ENCODE results near the gene MARK3. TPM values are rescaled to one million over a fixed set of nuclear protein-coding genes. Genes with fewer than 3 reads are reported as not detected.
A peak's percentile ranks its signal among the peaks of the same experiment; 100 is the strongest.

MARK3 gene
- total RNA-seq, 4 donors from 2014 or later = 61.7 to 115 (median 76.2) TPM

- no peak for TF ChIP-seq CTCF (IDR thresholded peaks at IDR 0.05; ENCODE audit: low read depth)
Measured at GRCh38 chr14:103549361-103550311, 164.4 kb downstream of the MARK3 start.

- TF ChIP-seq CTCF (IDR thresholded peaks at IDR 0.05; ENCODE audit: low read depth) = no peak
Measured at GRCh38 chr14:103550451-103551337, 165.5 kb downstream of the MARK3 start.

- TF ChIP-seq CTCF (IDR thresholded peaks at IDR 0.05; ENCODE audit: low read depth) = no peak
Measured at GRCh38 chr14:103551338-103551762, 166.1 kb downstream of the MARK3 start.

GRCh38 chr14:103552011-103552845, 167.0 kb downstream of the MARK3 start:
- TF ChIP-seq CTCF (IDR thresholded peaks at IDR 0.05; ENCODE audit: low read depth) = no peak

GRCh38 chr14:103552846-103553210, 167.6 kb downstream of the MARK3 start:
- TF ChIP-seq CTCF (IDR thresholded peaks at IDR 0.05; ENCODE audit: low read depth) = no peak

Small RNA genes lying within 50 kb of the gene (small RNA-seq; reads per million reads assigned to genes)
- not detected for gene RNU7-160P
- 189 reads per million, percentile 98 among the genes with 10 or more reads in this experiment for gene SNORA28

Other genes with a start within 250 kb of the MARK3 start
- gene EIF5, start 51.2 kb upstream of the MARK3 start, total RNA-seq = 100 to 1,000 TPM; 124 to 353 (median 137) TPM
- 100 to 1,000 TPM in 2 of 4 donors, 10 to 100 TPM in 2; 53.8 to 512 (median 182) TPM for gene CKB, start 137.4 kb downstream of the MARK3 start, total RNA-seq
- 10 to 100 TPM in 2 of 4 donors, 1 to 10 TPM in 2; 3.1 to 13.9 (median 9.9) TPM for gene TRMT61A, start 143.8 kb downstream of the MARK3 start, total RNA-seq
- 10 to 100 TPM; 35.7 to 53.8 (median 46.9) TPM for gene BAG5, start 177.2 kb downstream of the MARK3 start, total RNA-seq
- gene COA8, start 177.5 kb downstream of the MARK3 start, total RNA-seq = 10 to 100 TPM; 35.1 to 59.9 (median 49.2) TPM
- gene KLC1, start 243.8 kb downstream of the MARK3 start, total RNA-seq = 100 to 1,000 TPM; 186 to 347 (median 291) TPM